Muscle layer of duodenum (tissue), 2 donors: Measurements from ENCODE around the gene PDSS2.

Experiments
- H3K27ac ChIP-seq: one replicate; pipeline ENCODE4 v1.7.0; 2013; ENCODE audit warnings: mild to moderate bottlenecking, low read length
- H3K27me3 ChIP-seq: one replicate; pipeline ENCODE4 v1.7.0; 2013; ENCODE audit warnings: low read depth, mild to moderate bottlenecking, control low read depth, low read length
- H3K36me3 ChIP-seq, 2 donors: one replicate each; pipeline ENCODE4 v1.7.0; 2013; ENCODE audit warnings: low read length in 2 of 2, control low read depth in 1 of 2, mild to moderate bottlenecking in 1 of 2; ENCODE audit not compliant: insufficient read depth in 2 of 2, control insufficient read depth in 1 of 2
- H3K4me1 ChIP-seq, 2 donors: one replicate each; pipeline ENCODE4 v1.7.0; 2013; ENCODE audit warnings: low read length in 2 of 2, mild to moderate bottlenecking in 2 of 2, control low read depth in 1 of 2, moderate library complexity in 1 of 2; ENCODE audit not compliant: insufficient read depth in 2 of 2, control insufficient read depth in 1 of 2
- H3K4me3 ChIP-seq, 2 donors: one replicate each; pipeline ENCODE4 v1.7.0; 2013; ENCODE audit warnings: low read length in 2 of 2, low read depth in 1 of 2, mild to moderate bottlenecking in 1 of 2
- H3K9me3 ChIP-seq, 2 donors: one replicate each; pipeline ENCODE4 v1.7.0; 2013; ENCODE audit warnings: low read length in 2 of 2, control low read depth in 1 of 2, mild to moderate bottlenecking in 1 of 2; ENCODE audit not compliant: control insufficient read depth in 1 of 2
- donor health status: healthy.

PDSS2 gene

GRCh38 chr6:107459283-107460082 is at the start of gene PDSS2:
Gene PDSS2, minus strand, starts transcription at chr6:107459564. Its CDS starts 279 bp downstream, at chr6:107459285.
- Histone ChIP-seq H3K27ac (peak within 1 kb of the TSS; percentile 89), H3K4me3 (peak within 1 kb of the TSS; percentile 77 to 99), H3K4me1 (peaks cover 0 to 15% of the 10 kb centered on the region in 2 donors), H3K27me3 (no peaks in the 10 kb centered on the region), H3K36me3 (no peaks in the 10 kb centered on the region), H3K9me3 (no peaks in the 10 kb centered on the region)

- Histone ChIP-seq H3K27me3 (no peaks in the 10 kb centered on the region), H3K36me3 (no peaks in the 10 kb centered on the region), H3K4me3 (no peak overlapping the region), H3K27ac (no peak overlapping the region), H3K4me1 (no peaks in the 10 kb centered on the region), H3K9me3 (no peaks in the 10 kb centered on the region)
These were observed 46.8 kb upstream of the PDSS2 start for GRCh38 chr6:107506145-107506544.

GRCh38 chr6:107504270-107505026 is 45.1 kb upstream of the PDSS2 start:
- no peak overlapping the region for H3K27ac ChIP-seq
- no peaks in the 10 kb centered on the region for H3K9me3 ChIP-seq
- no peaks in the 10 kb centered on the region for H3K4me1 ChIP-seq
- H3K36me3 ChIP-seq = no peaks in the 10 kb centered on the region
- no peak overlapping the region for H3K4me3 ChIP-seq
- H3K27me3 ChIP-seq = no peaks in the 10 kb centered on the region

GRCh38 chr6:107496892-107497684 is 37.7 kb upstream of the PDSS2 start:
- H3K4me1 ChIP-seq = peaks cover 12 to 14% of the 10 kb centered on the region in 2 donors
- no peak overlapping the region for H3K27ac ChIP-seq

GRCh38 chr6:107495971-107496370 is 36.6 kb upstream of the PDSS2 start:
- Histone ChIP-seq H3K27me3 (peaks cover 9% of the 10 kb centered on the region), H3K4me1 (peaks cover 12 to 22% of the 10 kb centered on the region in 2 donors), H3K9me3 (no peaks in the 10 kb centered on the region), H3K27ac (peak overlapping the region; percentile 74), H3K36me3 (no peaks in the 10 kb centered on the region), H3K4me3 (no peak overlapping the region)

More at GRCh38 chr6:107496892-107497684, 37.7 kb upstream of the PDSS2 start:
- H3K36me3 ChIP-seq = no peaks in the 10 kb centered on the region
- H3K27me3 ChIP-seq = peaks cover 4% of the 10 kb centered on the region
- H3K4me3 ChIP-seq = no peak overlapping the region
- no peaks in the 10 kb centered on the region for H3K9me3 ChIP-seq

GRCh38 chr6:107495196-107495643 is 35.9 kb upstream of the PDSS2 start:
- Histone ChIP-seq H3K9me3 (no peaks in the 10 kb centered on the region), H3K27me3 (peaks cover 9% of the 10 kb centered on the region), H3K4me3 (peak overlapping the region in 1 of 2 donors; percentile 16), H3K4me1 (peaks cover 12 to 22% of the 10 kb centered on the region in 2 donors), H3K36me3 (no peaks in the 10 kb centered on the region), H3K27ac (peak overlapping the region; percentile 74)

GRCh38 chr6:107493158-107494057 is 34.0 kb upstream of the PDSS2 start:
- Histone ChIP-seq H3K4me3 (peak overlapping the region; percentile 82 to 83), H3K9me3 (no peaks in the 10 kb centered on the region), H3K27me3 (peaks cover 14% of the 10 kb centered on the region), H3K4me1 (peaks cover 12 to 34% of the 10 kb centered on the region in 2 donors), H3K36me3 (no peaks in the 10 kb centered on the region), H3K27ac (peak overlapping the region; percentile 74)

GRCh38 chr6:107491760-107492660 is 32.6 kb upstream of the PDSS2 start:
- peaks cover 12 to 39% of the 10 kb centered on the region in 2 donors for H3K4me1 ChIP-seq
- H3K36me3 ChIP-seq = no peaks in the 10 kb centered on the region
- H3K27me3 ChIP-seq = peaks cover 21% of the 10 kb centered on the region
- no peaks in the 10 kb centered on the region for H3K9me3 ChIP-seq
- H3K27ac ChIP-seq = peak overlapping the region; percentile 46
- H3K4me3 ChIP-seq = peak overlapping the region; percentile 82 to 83

GRCh38 chr6:107491138-107491609 is 31.8 kb upstream of the PDSS2 start:
- no peaks in the 10 kb centered on the region for H3K36me3 ChIP-seq
- no peak overlapping the region for H3K27ac ChIP-seq
- peak overlapping the region; percentile 82 to 83 for H3K4me3 ChIP-seq
- H3K9me3 ChIP-seq = no peaks in the 10 kb centered on the region
- peaks cover 5 to 34% of the 10 kb centered on the region in 2 donors for H3K4me1 ChIP-seq
- peaks cover 27% of the 10 kb centered on the region for H3K27me3 ChIP-seq
